CD4-positive, alpha-beta T cell treated with Interleukin-6 for 4 hours (primary cell): Measurements from ENCODE around the gene RB1.
A peak's percentile ranks its signal among the peaks of the same experiment; 100 is the strongest.
"Not testable (repeated sequence)": the region's sequence is repeated elsewhere in the genome, so short reads cannot be mapped to it uniquely, and the experiment has no call there.

Experiments used
- DNase-seq: peaks from one replicate; pipeline ENCODE4 v3.0.0-alpha.2; 2020; ENCODE audit warnings: mixed read lengths

RB1 gene

GRCh38 chr13:48299591-48299990 is 4.0 kb upstream of the RB1 start:
- DNase-seq, result no peak

GRCh38 chr13:48302871-48303358 is 636 bp upstream of the RB1 start:
- DNase-seq, result no peak

GRCh38 chr13:48304143-48304876 is 759 bp downstream of the RB1 start:
- peak; percentile 31 for DNase-seq

- DNase-seq, result no peak
Measured at GRCh38 chr13:48311223-48311622, 7.7 kb downstream of the RB1 start.

- no peak for DNase-seq
Measured at GRCh38 chr13:48315969-48316650, 12.6 kb downstream of the RB1 start.

DNA sequence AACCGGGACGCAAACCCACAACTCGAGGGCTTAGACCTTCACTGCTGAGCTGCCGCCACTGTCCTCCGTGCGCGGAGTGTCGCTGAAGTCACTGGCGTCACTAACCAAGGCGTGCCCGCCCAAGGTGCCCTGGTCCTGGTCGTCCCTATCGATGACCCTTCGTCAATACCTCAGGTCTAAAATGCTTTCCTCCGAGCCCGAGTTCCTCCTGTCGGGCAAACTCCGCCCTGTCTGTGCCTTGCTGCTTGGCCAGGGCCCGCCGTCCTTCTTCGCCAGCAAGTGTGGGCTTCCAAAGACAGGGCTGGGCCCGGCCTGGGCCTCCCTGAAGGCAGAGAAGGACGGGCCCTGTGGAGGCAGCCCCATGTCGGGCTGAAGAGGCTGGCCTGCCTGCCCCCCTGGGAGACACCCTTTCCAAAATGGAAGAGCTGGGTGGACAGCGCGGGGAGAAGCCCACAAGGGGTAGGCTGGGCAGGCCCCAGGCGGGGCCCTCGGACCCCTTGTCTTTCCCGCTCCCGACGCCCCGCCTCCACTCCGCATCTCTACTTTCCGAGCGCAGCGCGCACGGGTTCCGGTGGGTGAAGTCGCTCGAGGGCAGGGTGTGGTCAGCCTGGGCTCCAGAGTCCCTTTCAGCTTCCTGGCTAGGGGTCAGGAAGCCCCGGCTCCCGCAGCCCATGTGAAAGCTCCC is 13.4 kb downstream of the RB1 start:
- no peak for DNase-seq

DNA sequence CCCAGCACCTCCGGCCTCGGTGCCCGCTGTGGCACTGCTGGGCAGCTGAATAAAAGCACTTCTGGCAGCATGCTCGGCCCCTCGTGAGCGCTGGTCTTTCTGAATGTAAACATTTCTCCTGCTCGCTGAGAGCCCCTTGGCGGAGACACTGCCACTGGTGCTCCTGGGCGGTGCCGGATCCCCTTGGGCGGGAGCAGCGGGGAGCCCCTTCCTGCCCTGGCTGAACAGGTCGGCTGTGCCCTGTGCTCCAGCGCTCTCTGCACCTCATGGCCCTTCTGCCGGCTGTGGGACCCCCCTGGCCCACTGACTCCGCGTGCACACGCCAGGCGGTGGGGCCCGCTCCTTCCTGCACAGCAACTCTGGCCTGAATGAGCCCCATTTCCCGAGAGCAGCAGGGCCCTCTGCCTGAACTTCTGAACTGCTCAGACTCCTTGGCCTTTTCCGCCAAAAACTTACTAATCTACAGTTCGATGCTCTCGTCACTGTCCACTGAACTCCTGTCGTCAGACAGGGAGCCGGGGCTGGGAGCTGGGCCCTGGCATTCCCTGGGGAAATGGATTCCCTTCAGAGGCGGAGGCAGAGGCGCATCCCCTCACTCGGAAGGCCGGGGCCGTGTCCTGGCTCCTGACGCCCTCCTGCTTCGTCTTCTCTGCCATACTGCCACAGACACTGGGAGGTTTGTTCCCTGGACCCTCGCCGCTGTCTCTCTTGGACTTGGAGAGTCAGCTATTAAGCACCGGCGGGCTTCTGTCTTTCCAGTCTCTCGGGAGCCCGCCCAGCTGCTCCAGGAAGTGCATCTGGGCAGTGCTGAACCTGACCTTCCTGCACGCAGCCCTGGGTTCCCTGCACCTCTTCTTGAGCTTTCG is 14.2 kb downstream of the RB1 start:
- peak; percentile 16 for DNase-seq

- peak; percentile 18 for DNase-seq
Measured at GRCh38 chr13:48318377-48318811, 14.8 kb downstream of the RB1 start.

DNA sequence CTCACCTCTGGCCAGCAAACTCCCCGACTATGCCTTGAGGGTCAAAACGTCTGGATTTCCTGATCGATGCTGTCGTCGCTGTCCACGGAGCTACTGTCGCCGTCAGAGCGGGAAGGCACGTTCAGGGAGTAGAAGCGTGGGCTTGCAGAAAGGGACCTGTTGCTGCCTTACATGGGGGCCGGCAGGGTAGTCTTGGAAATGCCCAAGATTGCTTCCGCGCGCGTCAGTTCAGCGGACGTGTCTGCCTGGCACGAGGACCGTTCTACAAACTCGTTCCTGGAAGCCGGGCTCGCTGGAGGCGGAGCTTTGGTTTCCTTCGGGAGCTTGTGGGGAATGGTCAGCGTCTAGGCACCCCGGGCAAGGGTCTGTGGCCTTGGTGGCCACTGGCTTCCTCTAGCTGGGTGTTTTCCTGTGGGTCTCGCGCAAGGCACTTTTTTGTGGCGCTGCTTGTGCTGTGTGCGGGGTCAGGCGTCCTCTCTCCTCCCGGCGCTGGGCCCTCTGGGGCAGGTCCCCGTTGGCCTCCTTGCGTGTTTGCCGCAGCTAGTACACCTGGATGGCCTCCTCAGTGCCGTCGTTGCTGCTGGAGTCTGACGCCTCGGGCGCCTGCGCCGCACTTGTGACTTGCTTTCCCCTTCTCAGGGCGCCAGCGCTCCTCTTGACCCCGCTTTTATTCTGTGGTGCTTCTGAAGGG is 15.4 kb downstream of the RB1 start:
- DNase-seq, result peak; percentile 27

DNA sequence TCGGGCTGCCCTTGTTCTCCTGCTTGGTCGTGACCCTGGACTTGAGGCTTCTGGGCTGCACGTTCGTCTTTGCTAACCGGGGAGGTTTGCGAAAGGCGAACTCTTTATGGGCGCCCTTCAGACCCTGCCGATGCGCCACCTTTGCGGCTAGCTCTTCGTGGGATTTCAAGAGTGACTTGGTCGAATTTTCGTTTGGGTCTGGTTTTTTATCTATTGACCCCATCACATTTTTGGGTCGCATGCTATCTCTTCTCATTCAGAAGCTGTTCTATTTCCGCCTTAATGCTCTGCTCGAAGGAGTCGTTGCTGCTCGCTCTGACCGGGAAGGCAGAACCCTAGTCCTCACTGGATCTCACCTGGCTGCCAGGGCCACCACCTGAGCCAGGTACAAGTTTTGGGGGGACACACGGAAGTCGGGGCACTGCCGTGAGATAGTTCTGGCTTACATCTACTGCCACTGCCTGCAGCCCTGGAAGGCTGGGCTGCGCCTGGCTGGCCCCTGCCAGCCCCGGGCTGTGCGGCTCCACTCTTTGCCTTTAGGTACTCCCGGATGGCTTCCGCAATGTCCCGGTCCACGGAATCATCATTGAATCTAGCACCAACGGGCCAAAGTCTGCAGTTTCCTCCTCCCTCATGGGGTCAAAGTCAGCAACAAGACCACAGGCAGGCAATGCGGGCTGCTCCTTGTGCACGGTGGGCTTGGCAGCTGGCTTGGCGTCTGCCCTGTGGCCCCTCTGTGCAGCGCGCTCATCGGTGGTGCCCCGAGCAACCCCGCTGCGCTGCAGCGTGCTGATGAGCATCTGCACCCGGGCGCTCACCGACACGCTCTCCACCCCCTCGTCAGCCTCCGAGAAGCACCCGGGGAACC is 16.2 kb downstream of the RB1 start:
- DNase-seq, result peak; percentile 26

DNA sequence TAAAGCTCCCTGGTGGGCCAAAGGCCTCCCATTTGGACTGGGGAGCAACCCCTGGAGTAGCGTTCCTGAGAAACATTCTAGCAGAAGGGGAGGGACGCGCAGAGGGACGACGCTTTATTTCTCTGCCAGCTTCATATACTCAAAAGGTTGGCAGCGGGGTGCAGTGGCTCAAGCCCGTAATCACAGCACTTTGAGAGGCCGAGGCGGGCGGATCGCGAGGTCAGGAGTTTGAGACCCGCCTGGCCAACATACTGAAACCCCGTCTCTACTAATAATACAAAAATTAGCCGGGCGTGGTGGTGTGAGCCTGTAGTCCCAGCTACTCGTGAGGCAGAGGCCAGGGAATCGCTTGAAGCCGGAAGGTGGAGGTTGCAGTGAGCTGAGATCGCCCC is 16.8 kb downstream of the RB1 start:
- peak; percentile 2 for DNase-seq

DNA sequence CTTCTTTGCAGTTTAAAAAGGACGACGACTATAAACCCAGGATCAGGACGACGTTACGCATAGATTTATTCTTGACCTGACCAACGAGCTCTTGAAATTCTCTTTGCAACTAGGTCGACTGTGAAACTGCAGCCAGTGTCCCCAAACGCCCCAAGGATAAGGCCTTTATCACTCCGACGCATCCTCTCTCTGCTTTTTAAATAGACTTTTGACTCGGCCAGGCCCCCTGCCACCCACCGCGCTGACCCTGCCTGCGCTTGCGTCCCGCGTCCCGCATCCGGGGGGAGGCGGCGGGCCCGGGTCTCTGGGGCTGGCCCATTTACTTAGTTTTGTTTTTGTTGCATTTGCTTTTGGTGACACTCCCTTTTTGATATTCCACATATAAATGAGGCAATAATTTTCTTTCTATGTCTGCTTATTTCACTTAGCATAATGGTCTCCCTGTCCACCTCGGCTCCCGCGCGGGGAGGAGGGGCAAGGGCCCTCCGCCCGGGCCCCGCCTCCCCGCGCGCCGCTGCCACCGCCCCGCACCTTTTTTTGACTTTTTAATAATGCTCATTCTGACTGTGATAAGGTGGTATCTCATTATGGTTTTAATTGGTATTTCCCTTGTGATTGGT is 17.4 kb downstream of the RB1 start:
- DNase-seq, result no peak

DNA sequence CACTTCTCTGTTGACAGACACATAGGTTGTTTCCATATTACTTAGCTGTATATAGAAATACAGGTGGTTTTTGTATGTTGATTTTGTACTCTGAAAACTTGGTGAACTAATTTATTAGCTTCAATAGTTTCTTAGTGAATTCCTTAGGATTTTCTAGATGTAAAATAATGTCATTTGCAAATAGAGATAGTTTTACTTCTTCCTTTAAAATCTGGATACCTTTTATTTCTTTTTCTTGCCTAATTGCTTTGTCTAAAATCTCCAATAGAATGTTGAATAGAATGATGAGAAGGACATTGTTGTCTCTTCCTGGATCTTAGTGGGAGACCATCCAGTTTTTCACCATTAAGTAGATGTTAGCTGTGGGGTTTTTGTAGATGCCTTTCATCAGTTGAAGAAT is 18.7 kb downstream of the RB1 start:
- DNase-seq, result no peak

GRCh38 chr13:48333976-48334375 is 30.4 kb downstream of the RB1 start:
- no peak for DNase-seq

- no peak for DNase-seq
Measured at GRCh38 chr13:48334534-48335127, 31.1 kb downstream of the RB1 start.

- DNase-seq, result not testable (repeated sequence)
Measured at GRCh38 chr13:48339198-48339597, 35.6 kb downstream of the RB1 start.

- no peak for DNase-seq
Measured at GRCh38 chr13:48344264-48344663, 40.7 kb downstream of the RB1 start.

- no peak for DNase-seq
Measured at GRCh38 chr13:48346583-48346982, 43.0 kb downstream of the RB1 start.

GRCh38 chr13:48349525-48349924 is 46.0 kb downstream of the RB1 start:
- no peak for DNase-seq

DNA sequence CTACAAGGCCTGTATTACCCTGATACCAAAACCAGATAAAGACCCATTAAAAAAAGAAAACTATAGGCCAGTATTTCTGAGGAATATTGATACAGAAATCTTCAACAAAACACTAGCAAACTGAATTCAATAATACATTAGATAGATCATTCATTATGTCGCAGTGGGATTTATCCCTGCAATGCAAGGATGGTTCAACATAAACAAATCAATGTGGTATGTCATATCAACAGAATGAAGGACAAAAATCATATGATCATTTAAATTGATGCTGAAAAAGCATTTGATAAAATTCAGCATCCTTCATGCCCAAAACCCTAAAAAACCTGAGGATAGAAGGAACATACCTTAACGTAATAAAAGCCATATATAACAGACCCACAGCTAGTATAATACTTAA is 50.0 kb downstream of the RB1 start:
- DNase-seq, result no peak
